Endothelial cell of umbilical vein (primary cell): Measurements from ENCODE around the gene SYNPR. TPM values are rescaled to one million over a fixed set of nuclear protein-coding genes. Genes with fewer than 3 reads are reported as not detected.

Source experiments
- BruUV-seq: library from RNA; stranded (reverse); fragments of 400-500 nt; replicated peaks from 2 replicates; lab custom pipeline; 2021; lab: Mats Ljungman, UMichigan
- CTCF ChIA-PET: fragments of 300-600, 350-600 bp; sonication (Branson Sonifier 250); formaldehyde crosslinking; loops from one replicate; lab custom pipeline; 2021; ENCODE audit warnings: antibody characterized with exemption, inconsistent platforms; lab: Charles Lee
- POLR2A ChIA-PET: fragments of 300-600, 350-600 bp; sonication (Branson Sonifier 250); formaldehyde crosslinking; loops from one replicate; lab custom pipeline; 2021; ENCODE audit warnings: antibody characterized with exemption, inconsistent platforms; lab: Charles Lee
- DNase-seq: peaks from one replicate; pipeline ENCODE4 v3.0.0-alpha.2; 2011; ENCODE audit warnings: low read depth, low spot score
- FAIRE-seq: peaks from 2 replicates; lab custom pipeline; 2011; peaks lifted over from hg19 to GRCh38; lab: Jason Lieb, UNC
- H2AFZ ChIP-seq: 2 replicates; pipeline ENCODE4 v1.6.0; 2012; ENCODE audit warnings: low read depth, low read length, control low read depth, inconsistent platforms
- H3K27ac ChIP-seq: 2 replicates; pipeline ENCODE4 v1.5.1; 2011; ENCODE audit warnings: low read depth, mild to moderate bottlenecking, control low read depth, low read length, moderate library complexity; ENCODE audit not compliant: insufficient read depth
- H3K27me3 ChIP-seq, 2 experiments: 2 replicates each; pipeline versions ENCODE4 v1.6.0 to v1.6.1; 2011; ENCODE audit warnings: low read length in 2 of 2, mixed read lengths in 1 of 2; ENCODE audit not compliant: control insufficient read depth in 2 of 2, insufficient read depth in 2 of 2
- H3K36me3 ChIP-seq, 2 experiments: 2 replicates in 1 of 2; 3 replicates in 1 of 2; pipeline ENCODE4 v1.5.1; 2011; ENCODE audit warnings: low read length in 2 of 2, mild to moderate bottlenecking in 1 of 2, moderate library complexity in 1 of 2; ENCODE audit not compliant: control insufficient read depth in 2 of 2, insufficient read depth in 2 of 2; ENCODE audit errors: extremely low read depth in 1 of 2
- H3K4me1 ChIP-seq: 3 replicates; pipeline ENCODE4 v1.5.1; 2011; ENCODE audit warnings: mild to moderate bottlenecking, low read length; ENCODE audit not compliant: control insufficient read depth, insufficient read depth; ENCODE audit errors: extremely low read depth
- H3K4me2 ChIP-seq: 2 replicates; pipeline ENCODE4 v1.6.1; 2011; ENCODE audit warnings: low read length, control low read depth, mixed read lengths; ENCODE audit not compliant: insufficient read depth
- H3K4me3 ChIP-seq, 3 experiments: fragments of 200-600 bp in 1 of 3; sonication (generic), shearing (Covaris generic) in 1 of 3; replicated peaks in 1 of 3; 2 replicates each; pipeline ENCODE4 v1.5.1; 2011 to 2016; ENCODE audit warnings: control low read depth in 3 of 3, low read length in 3 of 3, mild to moderate bottlenecking in 2 of 3, inconsistent platforms in 1 of 3, low read depth in 1 of 3, moderate library complexity in 1 of 3; ENCODE audit not compliant: insufficient read depth in 1 of 3
- H3K79me2 ChIP-seq: 2 replicates; pipeline ENCODE4 v1.6.0; 2012; ENCODE audit warnings: low read length, inconsistent platforms; ENCODE audit not compliant: control insufficient read depth, insufficient read depth
- H3K9ac ChIP-seq: replicated peaks from 2 replicates; pipeline ENCODE3; 2011; ENCODE audit warnings: low read length, control low read depth; ENCODE audit not compliant: insufficient read depth; ENCODE audit errors: extremely low read depth
- H3K9me1 ChIP-seq: replicated peaks from 3 replicates; pipeline ENCODE4 v1.6.0; 2011; ENCODE audit warnings: mild to moderate bottlenecking, low read length; ENCODE audit not compliant: control insufficient read depth, insufficient read depth; ENCODE audit errors: extremely low read depth
- H3K9me3 ChIP-seq: replicated peaks from 2 replicates; pipeline ENCODE4 v1.5.1; 2012; ENCODE audit warnings: low read length, inconsistent platforms; ENCODE audit not compliant: control insufficient read depth, insufficient read depth
- H4K20me1 ChIP-seq: replicated peaks from 2 replicates; pipeline ENCODE3; 2011; ENCODE audit warnings: mild to moderate bottlenecking, low read length; ENCODE audit not compliant: control insufficient read depth, insufficient read depth; ENCODE audit errors: extremely low read depth
- CTCF ChIP-seq, 2 donors: IDR thresholded peaks; 1 replicate in 1 of 2; 2 replicates in 1 of 2; pipeline ENCODE4 v1.5.1; 2011; ENCODE audit warnings: low read length in 2 of 2, mild to moderate bottlenecking in 2 of 2, moderate library complexity in 2 of 2, control low read depth in 1 of 2, inconsistent platforms in 1 of 2, low read depth in 1 of 2; ENCODE audit not compliant: insufficient read depth in 1 of 2; ENCODE audit errors: extremely low read depth in 1 of 2
- EZH2 ChIP-seq: IDR thresholded peaks from 2 replicates; pipeline ENCODE4 v1.6.1; 2012; ENCODE audit warnings: borderline replicate concordance, low read depth, mild to moderate bottlenecking, moderate library complexity, low read length, inconsistent platforms; ENCODE audit not compliant: severe bottlenecking
- FOS ChIP-seq: IDR thresholded peaks from 2 replicates; pipeline ENCODE4 v1.6.1; 2011; ENCODE audit warnings: mild to moderate bottlenecking, low read length, moderate library complexity, borderline replicate concordance; ENCODE audit not compliant: insufficient read depth
- GATA2 ChIP-seq: IDR thresholded peaks from 2 replicates; pipeline ENCODE4 v1.7.0; 2011; ENCODE audit warnings: low read depth, mild to moderate bottlenecking, moderate library complexity, mixed read lengths, low read length; ENCODE audit not compliant: insufficient read length, insufficient read depth
- JUN ChIP-seq: IDR thresholded peaks from 2 replicates; pipeline ENCODE4 v1.6.1; 2011; ENCODE audit warnings: borderline replicate concordance, low read depth; ENCODE audit not compliant: insufficient read length, insufficient read depth
- MAX ChIP-seq: IDR thresholded peaks from 2 replicates; pipeline ENCODE4 v1.6.1; 2011; ENCODE audit not compliant: insufficient read depth, insufficient read length
- MYC ChIP-seq: IDR thresholded peaks from one replicate; pipeline ENCODE4 v1.6.1; 2011; ENCODE audit warnings: mild to moderate bottlenecking, low read depth, low read length
- POLR2A ChIP-seq: IDR thresholded peaks from 2 replicates; pipeline ENCODE4 v1.6.1; 2012; ENCODE audit warnings: low read depth, mild to moderate bottlenecking, control low read depth, low read length
- POLR2AphosphoS5 ChIP-seq: IDR thresholded peaks from 2 replicates; pipeline ENCODE4 v1.6.1; 2012; ENCODE audit warnings: low read depth, mild to moderate bottlenecking, control low read depth, low read length, moderate library complexity; ENCODE audit not compliant: insufficient read depth
- dilution Hi-C: fragments of 300-500 bp; cut with MboI; formaldehyde crosslinking; loops from one replicate; pipeline ENCODE4 v1.15.0; 2019; ENCODE audit warnings: low sequenced_read_pairs; ENCODE audit not compliant: extremely low pct_ligation_motif_present
- intact Hi-C: fragments of 100-400 bp; cut with micrococcal nuclease; formaldehyde crosslinking; loops from one replicate; pipeline ENCODE4 v1.10.0; 2022
- polyA plus RNA-seq, 4 experiments: library from polyadenylated mRNA; depleted of rRNA in 3 of 4; stranded (reverse) in 3 of 4; unstranded in 1 of 4; fragments of >200 nt; gene quantifications; 2 replicates each; pipeline versions ENCODE4 v1.2.1 to v1.2.3, GENCODE V29; 2011 to 2012; ENCODE audit warnings: missing spikeins in 1 of 4
- total RNA-seq: library from RNA; stranded (reverse); gene quantifications from 2 replicates; pipeline ENCODE4 v1.2.3, GENCODE V29; 2021

Gene SYNPR
- total and polyA plus RNA-seq, 2 donors (not counting 3 experiments of a cell fraction or from before 2014, with no cell fraction given) = not detected

- CTCF ChIA-PET = no interaction called here
- Histone ChIP-seq H3K9me3 (no peaks in the 10 kb centered on the region), H3K9ac (no peak overlapping the region), H3K79me2 (no peaks in the 10 kb centered on the region), H3K36me3 (no peaks in the 10 kb centered on the region), H3K4me2 (no peak overlapping the region), H3K27ac (no peak overlapping the region), H2AFZ (no peak overlapping the region), H3K27me3 (no peaks in the 10 kb centered on the region), H3K9me1 (no peaks in the 10 kb centered on the region), H4K20me1 (no peaks in the 10 kb centered on the region), H3K4me3 (no peak overlapping the region), H3K4me1 (no peaks in the 10 kb centered on the region)
- BruUV-seq = no TSS peak
- dilution Hi-C loops (no loop called here), intact Hi-C loops (no loop called here)
- no peak for TF ChIP-seq MAX
- no peak for TF ChIP-seq POLR2A
- no peak for TF ChIP-seq EZH2
- no peak for TF ChIP-seq MYC
- no peak for TF ChIP-seq POLR2AphosphoS5
- TF ChIP-seq GATA2 = no peak
- TF ChIP-seq JUN = no peak
- no peak for TF ChIP-seq FOS
- FAIRE-seq (no peak), DNase-seq (no peak)
- POLR2A ChIA-PET = no interaction called here
Measured at GRCh38 chr3:63456901-63457300, 178.8 kb downstream of the SYNPR start.

GRCh38 chr3:63458405-63458804 lies 180.3 kb downstream of the SYNPR start:
- Histone ChIP-seq H3K4me2 (no peak overlapping the region), H3K36me3 (no peaks in the 10 kb centered on the region), H3K27me3 (no peaks in the 10 kb centered on the region), H3K9me1 (no peaks in the 10 kb centered on the region), H4K20me1 (no peaks in the 10 kb centered on the region), H3K79me2 (no peaks in the 10 kb centered on the region), H3K9me3 (no peaks in the 10 kb centered on the region), H3K9ac (no peak overlapping the region), H2AFZ (no peak overlapping the region), H3K4me1 (no peaks in the 10 kb centered on the region), H3K27ac (no peak overlapping the region), H3K4me3 (no peak overlapping the region)
- FAIRE-seq (no peak), DNase-seq (no peak)
- dilution Hi-C loops (no loop called here), intact Hi-C loops (no loop called here)
- POLR2A ChIA-PET = no interaction called here
- TF ChIP-seq EZH2 = no peak
- no peak for TF ChIP-seq MAX
- no peak for TF ChIP-seq CTCF (IDR thresholded peaks at IDR 0.05; ENCODE audit: extremely low read depth in 1 of 2, insufficient read depth in 1 of 2, low read depth in 1 of 2, low read length in 2 of 2)
- TF ChIP-seq POLR2A = no peak
- no peak for TF ChIP-seq MYC
- TF ChIP-seq JUN = no peak
- TF ChIP-seq POLR2AphosphoS5 = no peak
- CTCF ChIA-PET = no interaction called here
- BruUV-seq = no TSS peak
